ENCODE data around the gene KRT77.

Gene KRT77

GRCh38 chr12:52688481-52688880 is 14.8 kb downstream of the KRT77 start:
- Histone ChIP-seq H3K36me3 (ENCODE audit: control insufficient read depth, insufficient read depth, low read length) (no peaks in the 10 kb centered on the region), H3K4me1 (ENCODE audit: control insufficient read depth, insufficient read depth, low read length, poor library complexity, severe bottlenecking) (peaks cover 5% of the 10 kb centered on the region), H3K4me3 (ENCODE audit: insufficient read depth, low read depth, low read length, poor library complexity, severe bottlenecking) (no peak overlapping the region), H3K27me3 (replicated peaks; ENCODE audit: control insufficient read depth, insufficient read depth, low read length, poor library complexity, severe bottlenecking) (no peaks in the 10 kb centered on the region), H3K27ac (ENCODE audit: insufficient read depth, low read length, poor library complexity, severe bottlenecking) (no peak overlapping the region), H3K9me3 (ENCODE audit: control insufficient read depth, low read length) (no peaks in the 10 kb centered on the region)
- no peak for DNase-seq

DNA sequence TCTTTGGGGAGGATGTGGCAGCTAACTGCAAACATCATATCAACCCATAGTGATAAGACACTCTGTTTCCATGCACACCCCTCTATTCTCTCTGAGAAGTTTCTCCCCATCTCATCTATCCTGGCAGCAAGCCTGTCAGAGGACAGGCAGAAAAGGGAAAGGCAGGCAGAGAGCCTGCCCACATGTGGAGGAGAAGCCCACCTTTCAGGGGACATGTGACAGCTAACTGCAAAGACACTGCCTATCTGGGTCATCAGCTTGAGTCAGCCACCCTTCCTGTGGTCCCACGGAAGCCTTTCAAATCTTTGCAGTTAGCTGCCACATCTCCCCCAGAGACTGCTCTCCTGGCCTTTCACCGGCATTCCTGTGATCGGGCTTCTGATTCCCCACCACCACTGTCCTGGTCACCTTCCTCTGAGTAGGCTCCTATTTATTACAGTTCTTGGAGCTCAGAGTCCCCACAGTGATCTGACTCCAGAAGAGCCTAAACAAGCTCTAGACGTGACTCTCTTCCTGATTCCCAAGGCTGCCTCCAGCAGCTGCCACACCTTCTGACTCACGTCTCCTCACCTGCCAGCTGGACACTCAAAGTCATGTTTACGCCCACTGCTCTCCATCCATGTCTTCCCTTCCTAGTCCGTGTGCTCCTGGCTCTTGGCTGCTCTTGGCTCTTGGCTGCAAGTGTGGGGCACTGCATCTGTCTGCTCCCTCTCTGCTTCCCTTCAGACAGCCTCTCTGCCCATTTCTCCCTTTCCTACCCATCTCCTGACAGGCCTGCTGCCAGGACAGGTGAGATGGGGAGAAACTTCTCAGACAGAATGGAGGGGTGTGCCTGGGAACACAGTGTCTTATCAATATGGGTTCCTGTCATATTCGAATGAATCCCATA is 15.6 kb downstream of the KRT77 start:
- Histone ChIP-seq H3K9me3 (ENCODE audit: control insufficient read depth, low read length) (no peaks in the 10 kb centered on the region), H3K4me3 (ENCODE audit: insufficient read depth, low read depth, low read length, poor library complexity, severe bottlenecking) (no peak overlapping the region), H3K36me3 (ENCODE audit: control insufficient read depth, insufficient read depth, low read length) (no peaks in the 10 kb centered on the region), H3K27ac (ENCODE audit: insufficient read depth, low read length, poor library complexity, severe bottlenecking) (no peak overlapping the region), H3K27me3 (replicated peaks; ENCODE audit: control insufficient read depth, insufficient read depth, low read length, poor library complexity, severe bottlenecking) (no peaks in the 10 kb centered on the region), H3K4me1 (ENCODE audit: control insufficient read depth, insufficient read depth, low read length, poor library complexity, severe bottlenecking) (peaks cover 5% of the 10 kb centered on the region)
- DNase-seq = no peak

GRCh38 chr12:52686756-52687487 is 16.4 kb downstream of the KRT77 start:
- Histone ChIP-seq H3K27ac (ENCODE audit: insufficient read depth, low read length, poor library complexity, severe bottlenecking) (no peak overlapping the region), H3K36me3 (ENCODE audit: control insufficient read depth, insufficient read depth, low read length) (no peaks in the 10 kb centered on the region), H3K4me3 (ENCODE audit: insufficient read depth, low read depth, low read length, poor library complexity, severe bottlenecking) (no peak overlapping the region), H3K4me1 (ENCODE audit: control insufficient read depth, insufficient read depth, low read length, poor library complexity, severe bottlenecking) (peaks cover 5% of the 10 kb centered on the region), H3K27me3 (replicated peaks; ENCODE audit: control insufficient read depth, insufficient read depth, low read length, poor library complexity, severe bottlenecking) (no peaks in the 10 kb centered on the region), H3K9me3 (ENCODE audit: control insufficient read depth, low read length) (no peaks in the 10 kb centered on the region)
- no peak for DNase-seq

DNA sequence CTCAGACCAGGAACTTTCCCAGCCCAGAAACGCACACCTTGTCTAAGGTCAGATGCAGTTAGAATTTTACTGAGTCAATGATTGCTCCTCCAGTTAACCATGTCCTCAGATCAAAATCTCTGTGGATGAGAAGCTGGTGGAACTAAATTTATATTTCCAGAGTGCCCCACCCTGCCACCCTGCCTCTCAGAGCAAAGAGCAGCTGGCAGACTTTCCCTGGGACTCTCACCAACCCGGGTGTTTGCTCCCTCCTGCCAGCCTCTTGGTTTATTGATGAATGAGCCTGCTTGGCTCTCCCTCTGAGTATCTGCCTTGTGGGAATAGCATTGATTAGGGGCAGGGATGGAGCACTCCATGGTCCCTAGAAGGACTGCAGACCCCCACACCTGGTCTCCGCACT is 17.3 kb downstream of the KRT77 start:
- Histone ChIP-seq H3K27me3 (replicated peaks; ENCODE audit: control insufficient read depth, insufficient read depth, low read length, poor library complexity, severe bottlenecking) (no peaks in the 10 kb centered on the region), H3K36me3 (ENCODE audit: control insufficient read depth, insufficient read depth, low read length) (no peaks in the 10 kb centered on the region), H3K4me3 (ENCODE audit: insufficient read depth, low read depth, low read length, poor library complexity, severe bottlenecking) (no peak overlapping the region), H3K27ac (ENCODE audit: insufficient read depth, low read length, poor library complexity, severe bottlenecking) (no peak overlapping the region), H3K4me1 (ENCODE audit: control insufficient read depth, insufficient read depth, low read length, poor library complexity, severe bottlenecking) (peaks cover 5% of the 10 kb centered on the region), H3K9me3 (ENCODE audit: control insufficient read depth, low read length) (no peaks in the 10 kb centered on the region)
- no peak for DNase-seq

GRCh38 chr12:52685406-52685890 is 17.9 kb downstream of the KRT77 start:
- H3K27ac ChIP-seq (ENCODE audit: insufficient read depth, low read length, poor library complexity, severe bottlenecking) = no peak overlapping the region
- no peaks in the 10 kb centered on the region for H3K9me3 ChIP-seq (ENCODE audit: control insufficient read depth, low read length)
- DNase-seq = no peak
- H3K4me1 ChIP-seq (ENCODE audit: control insufficient read depth, insufficient read depth, low read length, poor library complexity, severe bottlenecking) = peaks cover under 1% of the 10 kb centered on the region
- no peaks in the 10 kb centered on the region for H3K27me3 ChIP-seq (replicated peaks; ENCODE audit: control insufficient read depth, insufficient read depth, low read length, poor library complexity, severe bottlenecking)
- H3K36me3 ChIP-seq (ENCODE audit: control insufficient read depth, insufficient read depth, low read length) = no peaks in the 10 kb centered on the region
- no peak overlapping the region for H3K4me3 ChIP-seq (ENCODE audit: insufficient read depth, low read depth, low read length, poor library complexity, severe bottlenecking)

DNA sequence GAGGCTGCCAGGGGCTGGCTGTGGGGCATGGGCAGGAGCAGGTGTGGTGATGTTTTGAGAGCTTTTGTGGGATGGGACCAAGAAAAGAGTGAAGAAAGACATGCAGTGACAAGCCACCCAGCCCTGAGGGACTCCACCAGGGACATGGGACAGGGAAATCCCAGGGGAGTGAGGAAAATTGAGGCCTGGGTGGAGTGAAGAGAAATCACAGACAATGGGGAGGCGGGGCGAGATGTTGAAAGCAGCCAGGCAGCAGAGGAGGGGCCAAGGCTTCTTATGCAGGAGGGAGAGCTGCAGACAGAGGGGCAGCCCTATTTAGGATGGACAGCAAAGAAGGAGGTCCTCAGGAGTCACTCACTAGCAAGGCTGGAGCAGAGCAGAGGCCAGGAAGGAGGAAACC is 18.9 kb downstream of the KRT77 start:
- Histone ChIP-seq H3K9me3 (ENCODE audit: control insufficient read depth, low read length) (no peaks in the 10 kb centered on the region), H3K36me3 (ENCODE audit: control insufficient read depth, insufficient read depth, low read length) (no peaks in the 10 kb centered on the region), H3K4me3 (ENCODE audit: insufficient read depth, low read depth, low read length, poor library complexity, severe bottlenecking) (no peak overlapping the region), H3K27me3 (replicated peaks; ENCODE audit: control insufficient read depth, insufficient read depth, low read length, poor library complexity, severe bottlenecking) (no peaks in the 10 kb centered on the region), H3K4me1 (ENCODE audit: control insufficient read depth, insufficient read depth, low read length, poor library complexity, severe bottlenecking) (no peaks in the 10 kb centered on the region), H3K27ac (ENCODE audit: insufficient read depth, low read length, poor library complexity, severe bottlenecking) (no peak overlapping the region)
- no peak for DNase-seq

GRCh38 chr12:52683575-52684300 is 19.6 kb downstream of the KRT77 start:
- no peaks in the 10 kb centered on the region for H3K4me1 ChIP-seq (ENCODE audit: control insufficient read depth, insufficient read depth, low read length, poor library complexity, severe bottlenecking)
- H3K36me3 ChIP-seq (ENCODE audit: control insufficient read depth, insufficient read depth, low read length) = no peaks in the 10 kb centered on the region
- DNase-seq = no peak
- H3K27me3 ChIP-seq (replicated peaks; ENCODE audit: control insufficient read depth, insufficient read depth, low read length, poor library complexity, severe bottlenecking) = no peaks in the 10 kb centered on the region
- H3K4me3 ChIP-seq (ENCODE audit: insufficient read depth, low read depth, low read length, poor library complexity, severe bottlenecking) = no peak overlapping the region
- H3K9me3 ChIP-seq (ENCODE audit: control insufficient read depth, low read length) = no peaks in the 10 kb centered on the region
- no peak overlapping the region for H3K27ac ChIP-seq (ENCODE audit: insufficient read depth, low read length, poor library complexity, severe bottlenecking)

DNA sequence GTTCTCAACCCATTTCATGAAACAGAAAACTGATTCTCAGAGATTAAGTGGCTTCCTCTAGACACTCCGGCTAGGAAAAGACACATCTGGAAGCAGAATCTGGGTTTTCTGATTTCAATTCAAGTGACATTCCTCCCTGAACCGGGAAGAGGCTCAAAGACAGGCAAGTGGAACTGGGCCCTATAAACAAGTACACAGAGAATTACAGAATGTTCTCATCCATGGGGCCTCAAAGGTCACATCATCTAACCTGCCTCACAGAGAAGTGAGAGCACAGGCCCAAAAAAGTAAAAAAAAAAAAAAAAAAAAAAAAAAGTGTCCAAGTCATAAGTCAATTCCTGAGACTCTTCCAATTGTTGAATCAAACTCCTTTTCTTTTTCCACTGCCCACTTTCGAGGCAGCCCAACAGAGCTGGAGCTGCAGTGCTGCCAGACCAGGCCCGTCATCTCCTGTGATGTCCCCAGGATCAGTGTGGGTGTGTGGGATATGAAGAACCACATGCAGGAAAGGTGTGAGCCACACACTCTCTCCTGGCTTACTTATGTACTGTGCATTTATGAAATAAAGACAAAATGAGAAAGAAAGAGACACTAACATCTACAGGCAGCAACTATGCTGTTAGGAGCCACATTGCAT is 20.3 kb downstream of the KRT77 start:
- DNase-seq = no peak
- H3K27ac ChIP-seq (ENCODE audit: insufficient read depth, low read length, poor library complexity, severe bottlenecking) = no peak overlapping the region
- H3K36me3 ChIP-seq (ENCODE audit: control insufficient read depth, insufficient read depth, low read length) = no peaks in the 10 kb centered on the region
- H3K27me3 ChIP-seq (replicated peaks; ENCODE audit: control insufficient read depth, insufficient read depth, low read length, poor library complexity, severe bottlenecking) = no peaks in the 10 kb centered on the region
- no peaks in the 10 kb centered on the region for H3K4me1 ChIP-seq (ENCODE audit: control insufficient read depth, insufficient read depth, low read length, poor library complexity, severe bottlenecking)
- H3K4me3 ChIP-seq (ENCODE audit: insufficient read depth, low read depth, low read length, poor library complexity, severe bottlenecking) = no peak overlapping the region
- no peaks in the 10 kb centered on the region for H3K9me3 ChIP-seq (ENCODE audit: control insufficient read depth, low read length)

- Histone ChIP-seq H3K4me3 (ENCODE audit: insufficient read depth, low read depth, low read length, poor library complexity, severe bottlenecking) (no peak overlapping the region), H3K36me3 (ENCODE audit: control insufficient read depth, insufficient read depth, low read length) (no peaks in the 10 kb centered on the region), H3K9me3 (ENCODE audit: control insufficient read depth, low read length) (no peaks in the 10 kb centered on the region), H3K27ac (ENCODE audit: insufficient read depth, low read length, poor library complexity, severe bottlenecking) (no peak overlapping the region), H3K27me3 (replicated peaks; ENCODE audit: control insufficient read depth, insufficient read depth, low read length, poor library complexity, severe bottlenecking) (no peaks in the 10 kb centered on the region), H3K4me1 (ENCODE audit: control insufficient read depth, insufficient read depth, low read length, poor library complexity, severe bottlenecking) (no peaks in the 10 kb centered on the region)
- DNase-seq = no peak
Measured at GRCh38 chr12:52682381-52682660, 21.0 kb downstream of the KRT77 start.

Data from effector memory CD4-positive, alpha-beta T cell (primary cell).